ENCODE measurements around the gene MRGPRX4. TPM values are rescaled to one million over a fixed set of nuclear protein-coding genes. Genes with fewer than 3 reads are reported as not detected.

MRGPRX4 gene
- total and polyA plus RNA-seq, 2 experiments from 2014 or later = not detected

- Histone ChIP-seq H3K79me2 (replicated peaks; ENCODE audit: insufficient read depth) (no peaks in the 10 kb centered on the region), H4K20me1 (replicated peaks; ENCODE audit: insufficient read depth) (no peaks in the 10 kb centered on the region), H3K9me2 (ENCODE audit: insufficient read depth) (0 out of 2 replicates have a peak, but pooled peaks cover 6% of the 10 kb centered on the region), H3F3A (replicated peaks; ENCODE audit: low read depth) (no peaks in the 10 kb centered on the region), H3K4me2 (no peak overlapping the region), H3K4me1 (ENCODE audit: insufficient read depth) (no peaks in the 10 kb centered on the region), H3K36me3 (ENCODE audit: insufficient read depth) (no peaks in the 10 kb centered on the region), H3K27me3 (ENCODE audit: insufficient read depth) (no peaks in the 10 kb centered on the region), H3K27ac (ENCODE audit: low read depth) (no peak overlapping the region), H3K4me3 (no peak overlapping the region), H2AFZ (no peak overlapping the region)
- peaks cover 4% of the 10 kb centered on the region; the same call in 1 of the 3 replicates for H3K4me1 Mint-ChIP-seq
- H3K4me3 Mint-ChIP-seq = no peak overlapping the region
- H3K27me3 Mint-ChIP-seq (ENCODE audit: insufficient read depth, low read depth, poor library complexity) = peaks cover 1% of the 10 kb centered on the region
- H3K27ac Mint-ChIP-seq = no peak overlapping the region
- H3K36me3 Mint-ChIP-seq (ENCODE audit: low read depth) = no peaks in the 10 kb centered on the region
- DNase-seq (ENCODE audit: low spot score) (no peak), ATAC-seq (no peak)
- TF ChIP-seq NANOG (IDR thresholded peaks at IDR 0.05; ENCODE audit: borderline replicate concordance) = no peak
- no peak for TF ChIP-seq EZH2phosphoT487 (IDR thresholded peaks at IDR 0.05; ENCODE audit: unreplicated experiment)
- TF ChIP-seq ETS1 (IDR thresholded peaks at IDR 0.05) = no peak
- TF ChIP-seq ZNF331 (CRISPR knock-in tag; IDR thresholded peaks at IDR 0.05; ENCODE audit: low read depth) = no peak
- no peak for TF ChIP-seq JUNB (IDR thresholded peaks at IDR 0.05; ENCODE audit: unreplicated experiment)
- no peak for TF ChIP-seq POLR2AphosphoS5 (IDR thresholded peaks at IDR 0.05; ENCODE audit: low read depth)
- TF ChIP-seq STAT1 (IDR thresholded peaks at IDR 0.05; ENCODE audit: unreplicated experiment) = no peak
- no peak for TF ChIP-seq CTCF (conservative IDR thresholded peaks at IDR 0.05; ENCODE audit: low read depth in 2 of 2)
- TF ChIP-seq CREB1 (CRISPR knock-in tag; IDR thresholded peaks at IDR 0.05; ENCODE audit: low read depth) = no peak
- no peak for TF ChIP-seq EZH2 (IDR thresholded peaks at IDR 0.05; ENCODE audit: low read depth, unreplicated experiment)
- no peaks in the 10 kb centered on the region for H3K9me3 Mint-ChIP-seq
Measured at GRCh38 chr11:18144243-18144642, 28.4 kb upstream of the MRGPRX4 start.

- 0 out of 2 replicates have a peak, but pooled peaks cover 8% of the 10 kb centered on the region for H3K9me2 ChIP-seq (ENCODE audit: insufficient read depth)
- H3K4me1 Mint-ChIP-seq = peaks cover 4% of the 10 kb centered on the region; the same call in 1 of the 3 replicates
- no peak overlapping the region for H3K4me3 ChIP-seq
- H3F3A ChIP-seq (replicated peaks; ENCODE audit: low read depth) = no peaks in the 10 kb centered on the region
- no peak overlapping the region for H3K27ac Mint-ChIP-seq
- no peak overlapping the region for H3K4me2 ChIP-seq
- ATAC-seq (no peak), DNase-seq (ENCODE audit: low spot score) (no peak)
- H3K4me3 Mint-ChIP-seq = no peak overlapping the region
- H2AFZ ChIP-seq = no peak overlapping the region
- H3K36me3 ChIP-seq (ENCODE audit: insufficient read depth) = no peaks in the 10 kb centered on the region
- no peaks in the 10 kb centered on the region for H4K20me1 ChIP-seq (replicated peaks; ENCODE audit: insufficient read depth)
- H3K27ac ChIP-seq (ENCODE audit: low read depth) = no peak overlapping the region
- no peaks in the 10 kb centered on the region for H3K36me3 Mint-ChIP-seq (ENCODE audit: low read depth)
- TF ChIP-seq CTCF (conservative IDR thresholded peaks at IDR 0.05; ENCODE audit: low read depth in 2 of 2) = peak; percentile 32 to 36; a peak in 3 of 4 replicates
- no peak for TF ChIP-seq CREB1 (CRISPR knock-in tag; IDR thresholded peaks at IDR 0.05; ENCODE audit: low read depth)
- H3K4me1 ChIP-seq (ENCODE audit: insufficient read depth) = no peaks in the 10 kb centered on the region
- H3K9me3 Mint-ChIP-seq = no peaks in the 10 kb centered on the region
- H3K27me3 ChIP-seq (ENCODE audit: insufficient read depth) = no peaks in the 10 kb centered on the region
- peaks cover 1% of the 10 kb centered on the region for H3K27me3 Mint-ChIP-seq (ENCODE audit: insufficient read depth, low read depth, poor library complexity)
- no peaks in the 10 kb centered on the region for H3K79me2 ChIP-seq (replicated peaks; ENCODE audit: insufficient read depth)
Measured at GRCh38 chr11:18145025-18145424, 27.6 kb upstream of the MRGPRX4 start.
